Upper lobe of right lung (tissue), 1 donor: ENCODE data around the gene CPA2. TPM values are rescaled to one million over a fixed set of nuclear protein-coding genes. Genes with fewer than 3 reads are reported as not detected.

Experiments used
- ATAC-seq: fragments of 200-7000 bp; cut with Tn5 transposase; one replicate; pipeline ENCODE4 v1.9.1; 2020; ENCODE audit warnings: mild to moderate bottlenecking, moderate library complexity
- DNase-seq: peaks from one replicate; pipeline ENCODE4 v3.0.0-alpha.2; 2020
- H3K27ac ChIP-seq: fragments of 200-600 bp; one replicate; pipeline ENCODE4 v1.8.0; 2022
- H3K27me3 ChIP-seq: fragments of 200-600 bp; one replicate; pipeline ENCODE4 v1.8.0; 2022; ENCODE audit warnings: mild to moderate bottlenecking
- H3K36me3 ChIP-seq: fragments of 200-600 bp; one replicate; pipeline ENCODE4 v1.8.0; 2022
- H3K4me1 ChIP-seq: fragments of 200-600 bp; one replicate; pipeline ENCODE4 v1.8.0; 2022
- H3K4me3 ChIP-seq: fragments of 200-600 bp; one replicate; pipeline ENCODE4 v1.8.0; 2022; ENCODE audit warnings: mild to moderate bottlenecking
- H3K9me3 ChIP-seq: fragments of 200-600 bp; one replicate; pipeline ENCODE4 v1.8.0; 2022
- intact Hi-C: fragments of 100-400 bp; cut with DNase I; formaldehyde crosslinking; loops from one replicate; pipeline ENCODE4 v1.11.0; 2022
- total RNA-seq: library from RNA; stranded (reverse); fragmentation: NEBNext Ultra II Directional; extraction: Animal tissue kit (Norgen Biotek cat#: 25700); gene quantifications from one replicate; pipeline ENCODE4 v1.2.1, GENCODE V29; 2021
- TF ChIP-seq, protein P1 (sequence below): fragments of 200-600 bp; IDR thresholded peaks from one replicate; pipeline ENCODE4 v1.8.0; 2022; ENCODE audit warnings: antibody characterized with exemption
- donor health status: DM: no; HTN: yes; CAD: no; lungs with severe emphysema.

CPA2 gene
- total RNA-seq, 1 donor from 2014 or later, result not detected

DNA sequence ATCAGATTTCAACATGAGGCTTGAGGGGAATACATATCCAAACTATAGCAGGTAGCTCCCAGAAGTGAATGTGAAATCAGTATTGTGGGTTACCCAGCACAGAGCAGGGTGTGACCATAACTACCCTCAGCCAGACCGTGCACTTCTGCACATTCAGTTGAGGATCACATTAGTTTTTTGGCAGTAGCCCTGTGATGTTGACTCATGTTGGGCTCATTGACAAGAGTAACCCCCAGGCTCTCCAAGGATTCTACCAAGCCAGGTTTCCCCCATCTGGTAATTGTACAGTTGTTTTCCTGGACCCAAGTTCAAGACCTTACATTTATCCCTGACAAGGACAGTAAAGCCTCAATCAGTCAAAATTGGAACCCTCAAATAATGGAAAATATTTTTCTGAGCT is 14.6 kb downstream of the CPA2 start:
- Histone ChIP-seq H3K27me3 (no peaks in the 10 kb centered on the region), H3K4me1 (no peaks in the 10 kb centered on the region), H3K27ac (no peak overlapping the region), H3K4me3 (no peak overlapping the region), H3K36me3 (no peaks in the 10 kb centered on the region), H3K9me3 (no peaks in the 10 kb centered on the region)
- intact Hi-C loops, result no loop called here
- ATAC-seq (no peak), DNase-seq (no peak)
- TF ChIP-seq, protein P1, sequence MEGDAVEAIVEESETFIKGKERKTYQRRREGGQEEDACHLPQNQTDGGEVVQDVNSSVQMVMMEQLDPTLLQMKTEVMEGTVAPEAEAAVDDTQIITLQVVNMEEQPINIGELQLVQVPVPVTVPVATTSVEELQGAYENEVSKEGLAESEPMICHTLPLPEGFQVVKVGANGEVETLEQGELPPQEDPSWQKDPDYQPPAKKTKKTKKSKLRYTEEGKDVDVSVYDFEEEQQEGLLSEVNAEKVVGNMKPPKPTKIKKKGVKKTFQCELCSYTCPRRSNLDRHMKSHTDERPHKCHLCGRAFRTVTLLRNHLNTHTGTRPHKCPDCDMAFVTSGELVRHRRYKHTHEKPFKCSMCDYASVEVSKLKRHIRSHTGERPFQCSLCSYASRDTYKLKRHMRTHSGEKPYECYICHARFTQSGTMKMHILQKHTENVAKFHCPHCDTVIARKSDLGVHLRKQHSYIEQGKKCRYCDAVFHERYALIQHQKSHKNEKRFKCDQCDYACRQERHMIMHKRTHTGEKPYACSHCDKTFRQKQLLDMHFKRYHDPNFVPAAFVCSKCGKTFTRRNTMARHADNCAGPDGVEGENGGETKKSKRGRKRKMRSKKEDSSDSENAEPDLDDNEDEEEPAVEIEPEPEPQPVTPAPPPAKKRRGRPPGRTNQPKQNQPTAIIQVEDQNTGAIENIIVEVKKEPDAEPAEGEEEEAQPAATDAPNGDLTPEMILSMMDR, result no peak

DNA sequence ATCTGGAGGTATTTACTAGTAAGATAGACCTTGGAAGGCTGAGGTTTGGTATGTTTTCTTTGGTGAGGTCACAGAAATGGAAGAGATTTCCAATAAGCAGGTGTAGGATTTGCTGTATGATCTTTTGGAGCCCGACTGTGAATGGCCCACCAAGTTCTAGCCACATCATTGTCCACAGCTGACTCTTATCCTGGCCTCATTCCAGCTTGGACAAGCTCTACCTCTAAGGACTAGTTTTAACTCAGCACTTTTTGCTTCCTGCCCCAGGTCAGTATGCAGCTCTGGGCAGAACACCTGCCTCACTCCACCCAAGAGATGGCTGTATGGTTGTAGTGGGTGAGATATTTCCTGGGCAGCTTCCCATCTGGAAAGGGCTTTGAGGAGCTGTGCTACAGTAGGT is 20.2 kb downstream of the CPA2 start:
- no peaks in the 10 kb centered on the region for H3K9me3 ChIP-seq
- no peak overlapping the region for H3K27ac ChIP-seq
- ATAC-seq (no peak), DNase-seq (no peak)
- no peaks in the 10 kb centered on the region for H3K4me1 ChIP-seq
- no peak overlapping the region for H3K4me3 ChIP-seq
- H3K27me3 ChIP-seq, result no peaks in the 10 kb centered on the region
- TF ChIP-seq, protein P1, result no peak
- intact Hi-C loops, result no loop called here
- H3K36me3 ChIP-seq, result no peaks in the 10 kb centered on the region

DNA sequence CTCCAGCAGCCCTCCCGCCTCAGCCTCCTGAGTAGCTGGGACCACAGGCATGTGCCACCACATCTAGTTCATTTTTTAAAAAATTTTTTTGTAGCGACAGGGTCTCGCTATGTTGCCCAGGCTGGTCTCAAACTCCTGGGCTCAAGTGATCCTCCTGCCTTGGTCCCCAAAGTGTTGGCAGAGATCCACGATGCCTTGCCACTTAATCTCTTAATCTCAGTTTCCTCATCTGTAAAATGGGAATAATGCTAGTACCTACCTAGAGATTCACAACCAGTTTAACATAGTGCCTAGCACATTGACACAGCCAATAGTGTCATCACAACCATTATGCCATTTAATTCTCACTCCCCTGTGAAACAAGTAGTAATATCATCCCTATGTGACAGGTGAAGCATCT is 21.5 kb downstream of the CPA2 start:
- H3K27ac ChIP-seq, result no peak overlapping the region
- H3K9me3 ChIP-seq, result no peaks in the 10 kb centered on the region
- H3K27me3 ChIP-seq, result no peaks in the 10 kb centered on the region
- intact Hi-C loops, result no loop called here
- ATAC-seq, result no peak
- DNase-seq, result no peak
- H3K4me3 ChIP-seq, result no peak overlapping the region
- no peaks in the 10 kb centered on the region for H3K4me1 ChIP-seq
- TF ChIP-seq, protein P1, result no peak
- H3K36me3 ChIP-seq, result no peaks in the 10 kb centered on the region

DNA sequence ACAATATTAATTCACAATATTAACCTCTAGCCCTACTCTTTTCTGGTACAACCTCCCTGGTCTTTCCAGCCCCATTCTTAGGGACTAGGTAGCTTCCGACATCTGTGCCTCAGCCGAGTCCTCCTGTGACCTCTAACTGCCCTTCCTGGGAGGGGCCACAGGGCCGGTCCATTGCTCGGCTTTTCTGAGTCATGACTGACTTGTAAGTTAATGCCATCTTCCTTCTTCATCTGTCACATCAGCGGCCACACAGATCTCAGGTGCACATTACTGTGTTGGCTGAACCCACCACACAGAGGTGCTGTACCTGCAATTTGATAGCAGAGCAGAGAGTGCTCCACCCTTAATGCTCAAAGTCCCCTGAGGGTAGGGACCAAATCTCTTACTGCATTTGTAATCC is 22.2 kb downstream of the CPA2 start:
- TF ChIP-seq, protein P1, result no peak
- intact Hi-C loops, result no loop called here
- no peak for DNase-seq
- H3K27ac ChIP-seq, result no peak overlapping the region
- H3K9me3 ChIP-seq, result no peaks in the 10 kb centered on the region
- no peak for ATAC-seq
- H3K4me1 ChIP-seq, result no peaks in the 10 kb centered on the region
- no peaks in the 10 kb centered on the region for H3K36me3 ChIP-seq
- H3K4me3 ChIP-seq, result no peak overlapping the region
- no peaks in the 10 kb centered on the region for H3K27me3 ChIP-seq

DNA sequence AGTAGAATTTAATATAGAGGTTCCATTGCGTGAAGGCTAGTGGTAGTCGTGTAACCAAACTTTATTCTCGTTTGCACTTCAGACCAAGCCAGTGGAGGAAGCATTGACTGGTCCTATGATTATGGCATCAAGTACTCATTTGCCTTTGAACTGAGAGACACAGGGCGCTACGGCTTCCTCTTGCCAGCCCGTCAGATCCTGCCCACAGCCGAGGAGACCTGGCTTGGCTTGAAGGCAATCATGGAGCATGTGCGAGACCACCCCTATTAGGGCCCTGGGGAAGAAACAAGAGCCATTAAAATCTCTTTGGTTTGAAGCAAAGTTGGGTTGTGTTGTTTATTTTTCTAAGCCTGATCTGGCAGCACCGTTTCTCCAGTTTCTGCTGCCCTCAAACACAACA is 22.8 kb downstream of the CPA2 start:
- H3K27ac ChIP-seq, result no peak overlapping the region
- no peak overlapping the region for H3K4me3 ChIP-seq
- ATAC-seq, result no peak
- H3K9me3 ChIP-seq, result no peaks in the 10 kb centered on the region
- H3K36me3 ChIP-seq, result no peaks in the 10 kb centered on the region
- TF ChIP-seq, protein P1, result no peak
- no peaks in the 10 kb centered on the region for H3K4me1 ChIP-seq
- intact Hi-C loops, result no loop called here
- DNase-seq, result no peak
- H3K27me3 ChIP-seq, result no peaks in the 10 kb centered on the region

DNA sequence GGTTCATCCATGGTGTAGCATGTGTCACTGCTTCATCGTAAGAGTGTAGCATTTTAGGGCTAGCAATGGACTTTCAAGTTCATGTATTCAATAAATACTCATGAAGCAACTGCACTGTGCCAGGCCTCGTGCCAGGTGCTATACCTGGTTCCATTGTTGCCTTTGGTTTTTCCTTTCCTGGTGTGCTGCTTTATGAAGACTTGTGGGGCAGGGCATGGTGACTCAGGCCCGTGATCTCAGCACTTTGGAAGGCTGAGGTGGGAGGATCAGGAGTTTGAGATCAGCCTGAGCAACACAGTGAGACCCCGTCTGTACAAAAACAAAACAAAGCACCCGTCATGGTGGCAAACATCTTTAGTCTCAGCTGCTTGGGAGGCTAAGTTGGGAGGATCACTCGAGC is 24.1 kb downstream of the CPA2 start:
- no peak for DNase-seq
- Histone ChIP-seq H3K36me3 (no peaks in the 10 kb centered on the region), H3K9me3 (no peaks in the 10 kb centered on the region), H3K27ac (no peak overlapping the region), H3K4me3 (no peak overlapping the region), H3K4me1 (no peaks in the 10 kb centered on the region), H3K27me3 (no peaks in the 10 kb centered on the region)
- intact Hi-C loops, result no loop called here
- no peak for ATAC-seq
- TF ChIP-seq, protein P1, result no peak
